Thoracic aorta endothelial cell (primary cell): ENCODE measurements around the gene WDCP. TPM values are rescaled to one million over a fixed set of nuclear protein-coding genes. Genes with fewer than 3 reads are reported as not detected.

Source experiments
- small RNA-seq: library from RNA; depleted of rRNA; stranded (forward); fragments of <200 nt; gene quantifications from one replicate; pipeline ENCODE3, GENCODE V24; 2012
- total RNA-seq: library from RNA; depleted of rRNA; stranded (reverse); fragments of >200 nt; gene quantifications from 2 replicates; pipeline ENCODE4 v1.2.3, GENCODE V29; 2012

WDCP gene
- total RNA-seq, result 16.2 and 18.5 TPM in 2 replicates

GRCh38 chr2:24046930-24047702 lies at the start of gene WDCP:
TSS of gene WDCP (minus strand) at chr2:24047391. CDS start at chr2:24039494, 7,897 bp downstream.

GRCh38 chr2:24084386-24085199 lies 37.4 kb upstream of the WDCP start, which contains the start of gene TP53I3:
TSS of gene TP53I3 (minus strand) at chr2:24084834. CDS start at chr2:24084326, 508 bp downstream.

DNA sequence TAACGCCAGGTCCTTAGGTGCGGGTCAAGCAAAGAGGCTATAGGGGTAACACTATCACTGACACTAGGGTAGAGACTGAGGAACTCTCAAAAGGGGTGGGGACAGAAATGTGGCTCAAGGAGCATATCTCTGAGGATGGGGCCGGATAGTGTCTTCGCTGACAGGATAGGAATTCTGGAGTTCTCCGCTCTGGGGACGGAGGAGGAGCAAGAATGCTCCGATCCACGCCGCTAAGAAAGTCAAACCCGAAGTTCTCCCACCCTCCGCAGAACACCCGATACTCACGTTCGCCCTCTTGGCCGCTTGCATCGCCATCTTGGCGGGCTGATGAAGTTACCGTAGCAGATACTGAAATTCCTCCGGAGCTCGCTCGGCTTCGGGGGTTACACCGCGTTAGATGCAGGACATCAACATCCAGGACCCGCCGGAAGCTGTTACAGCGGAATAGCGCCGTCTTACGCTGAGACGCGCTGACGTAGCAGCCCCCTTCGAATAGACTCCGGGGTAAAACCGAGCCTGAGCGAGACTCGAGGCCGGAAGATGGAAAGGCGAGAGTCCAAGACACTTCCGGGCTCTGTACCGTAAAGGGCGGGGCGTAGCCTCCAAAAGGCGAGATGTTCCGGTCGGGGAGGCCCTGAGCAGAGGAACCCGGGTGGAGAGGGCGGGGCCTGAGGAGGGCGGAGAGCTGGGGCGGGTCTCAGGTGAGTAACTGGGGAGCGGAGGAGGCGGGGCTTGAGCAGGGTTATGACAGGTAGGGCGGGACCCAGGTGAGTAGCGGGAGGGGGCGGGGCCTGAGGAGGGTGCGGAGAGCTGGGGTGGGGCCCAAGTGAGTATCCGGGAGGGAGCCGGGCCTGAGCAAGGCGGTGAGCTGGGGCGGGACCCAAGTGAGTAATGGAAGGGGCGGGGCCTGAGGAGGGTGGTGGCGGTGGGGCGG lies 29.0 kb upstream of the WDCP start, which contains the start of gene SF3B6:
SF3B6 (minus strand) TSS at position 412 of the 934 bp plus-strand sequence; CDS start at position 315, 97 bp downstream.

GRCh38 chr2:24049485-24050021 lies 2.4 kb upstream of the WDCP start, which contains the start of gene FKBP1B:
TSS of gene FKBP1B (plus strand) at chr2:24049741. CDS start at chr2:24049850, 109 bp downstream.

GRCh38 chr2:24009680-24010476 lies 37.3 kb downstream of the WDCP start, which contains the start of gene MFSD2B:
TSS of gene MFSD2B (plus strand) at chr2:24010085. CDS start at chr2:24010097, 12 bp downstream.

Small RNAs within 50 kb of the gene (small RNA-seq; reads per million reads assigned to genes)
- not detected for gene RN7SL610P
- not detected for gene RNU6-370P

Other genes with a start within 250 kb of the WDCP start
- 25.3 and 26.2 TPM in 2 replicates for gene ATAD2B, start 120.3 kb downstream of the WDCP start, total RNA-seq
- gene UBXN2A, start 106.9 kb downstream of the WDCP start, total RNA-seq, result 14.0 and 16.1 TPM in 2 replicates
- gene MFSD2B, start 37.3 kb downstream of the WDCP start, total RNA-seq, result 0.14 TPM in 1 of 2 replicates, not detected in the other
- 11.2 and 13.4 TPM in 2 replicates for gene FKBP1B, start 2.4 kb upstream of the WDCP start, total RNA-seq
- 181 and 206 TPM in 2 replicates for gene SF3B6, start 28.9 kb upstream of the WDCP start, total RNA-seq
- gene TP53I3, start 37.4 kb upstream of the WDCP start, total RNA-seq, result 51.3 and 56.0 TPM in 2 replicates
- 0.40 and 0.72 TPM in 2 replicates for gene PFN4, start 75.9 kb upstream of the WDCP start, total RNA-seq
- gene FAM228B, start 76.1 kb upstream of the WDCP start, total RNA-seq, result 5.5 TPM in 2 replicates
- gene FAM228A, start 127.7 kb upstream of the WDCP start, total RNA-seq, result 0.14 TPM in 1 of 2 replicates, not detected in the other